HCT116 (cell line): ENCODE measurements around the gene UNC79.

Experiments used
- CTCF ChIP-seq, 3 experiments: fragments of 200-600 bp in 1 of 3; sonication (generic) in 1 of 3; IDR thresholded peaks in 2 of 3; conservative IDR thresholded peaks in 1 of 3; 2 replicates each; pipeline ENCODE4 v1.5.1; 2012 to 2017; ENCODE audit warnings: low read depth in 2 of 3, low read length in 2 of 3, antibody characterized with exemption in 1 of 3, borderline replicate concordance in 1 of 3, control low read depth in 1 of 3, mild to moderate bottlenecking in 1 of 3, mixed read lengths in 1 of 3, mixed run types in 1 of 3, moderate library complexity in 1 of 3; ENCODE audit not compliant: insufficient read depth in 1 of 3
- EZH2 ChIP-seq: fragments of 200-600 bp; sonication (generic); IDR thresholded peaks from 2 replicates; pipeline ENCODE4 v1.6.1; 2017; ENCODE audit warnings: antibody characterized with exemption, mixed run types
- EZH2phosphoT487 ChIP-seq: fragments of 200-600 bp; IDR thresholded peaks from 2 replicates; pipeline ENCODE4 v1.6.1; 2018; ENCODE audit warnings: antibody characterized with exemption, borderline replicate concordance
- FOSL1 ChIP-seq: IDR thresholded peaks from 2 replicates; pipeline ENCODE4 v1.6.1; 2012; ENCODE audit warnings: low read depth
- MAX ChIP-seq: IDR thresholded peaks from 2 replicates; pipeline ENCODE4 v1.6.1; 2012
- POLR2A ChIP-seq: IDR thresholded peaks from 2 replicates; pipeline ENCODE4 v1.7.0; 2011; ENCODE audit warnings: borderline replicate concordance; ENCODE audit not compliant: insufficient read depth, insufficient read length; ENCODE audit errors: extremely low read depth
- POLR2AphosphoS5 ChIP-seq: IDR thresholded peaks from 2 replicates; pipeline ENCODE4 v1.6.1; 2011; ENCODE audit warnings: mild to moderate bottlenecking, low read depth, low read length, moderate library complexity
- REST ChIP-seq: IDR thresholded peaks from 2 replicates; pipeline ENCODE4 v1.6.1; 2012; ENCODE audit warnings: low read depth
- SRF ChIP-seq: IDR thresholded peaks from 2 replicates; pipeline ENCODE4 v1.6.1; 2012; ENCODE audit warnings: low read depth
- YY1 ChIP-seq: IDR thresholded peaks from 2 replicates; pipeline ENCODE4 v1.6.1; 2011; ENCODE audit warnings: low read length, low read depth, moderate library complexity, mild to moderate bottlenecking; ENCODE audit not compliant: insufficient replicate concordance; ENCODE audit errors: extremely low read depth
- ZNF274 ChIP-seq: fragments of 200-500 bp; sonication (Bioruptor generic); IDR thresholded peaks from 2 replicates; pipeline ENCODE4 v1.6.1; 2014; ENCODE audit warnings: mild to moderate bottlenecking, low read depth, low read length, inconsistent platforms

GRCh38 chr14:93663317-93663716 is 232.6 kb downstream of the UNC79 start:
- no peak for TF ChIP-seq CTCF (IDR thresholded peaks at IDR 0.05 in 2 of 3, conservative IDR thresholded peaks at IDR 0.05 in 1 of 3; ENCODE audit: borderline replicate concordance in 1 of 3, insufficient read depth in 1 of 3, low read depth in 2 of 3, low read length in 2 of 3)
- no peak for TF ChIP-seq REST
- no peak for TF ChIP-seq EZH2
- TF ChIP-seq POLR2AphosphoS5: no peak
- no peak for TF ChIP-seq ZNF274
- no peak for TF ChIP-seq POLR2A
- no peak for TF ChIP-seq EZH2phosphoT487
- TF ChIP-seq MAX: no peak
- no peak for TF ChIP-seq FOSL1
- no peak for TF ChIP-seq YY1
- TF ChIP-seq SRF: no peak
